Activated CD4-positive, alpha-beta T cell treated with anti-CD3 and anti-CD28 coated beads, Interleukin-2, Interleukin-4, amounts not matched to agents 100 ng/mL and 50 ng/mL, durations not matched to agents 16 hours and 8 hours (primary cell): Measurements from ENCODE around the gene CGGBP1.
A peak's percentile ranks its signal among the peaks of the same experiment; 100 is the strongest.
"Not testable (repeated sequence)": the region's sequence is repeated elsewhere in the genome, so short reads cannot be mapped to it uniquely, and the experiment has no call there.

ENCODE experiments used
- DNase-seq: peaks from one replicate; pipeline ENCODE4 v3.0.0-alpha.2; 2020; ENCODE audit warnings: low spot score

Gene CGGBP1

GRCh38 chr3:88034491-88035275 is 24.1 kb downstream of the CGGBP1 start:
- DNase-seq, result no peak

- no peak for DNase-seq
Observed at GRCh38 chr3:88033808-88034207, 25.0 kb downstream of the CGGBP1 start.

GRCh38 chr3:88033079-88033478 is 25.7 kb downstream of the CGGBP1 start:
- DNase-seq, result no peak

GRCh38 chr3:88032245-88032644 is 26.6 kb downstream of the CGGBP1 start:
- DNase-seq, result no peak

- peak; percentile 47 for DNase-seq
Observed at GRCh38 chr3:88031642-88032077, 27.1 kb downstream of the CGGBP1 start.

GRCh38 chr3:88030210-88030609 is 28.6 kb downstream of the CGGBP1 start:
- DNase-seq, result no peak

GRCh38 chr3:88028876-88029275 is 29.9 kb downstream of the CGGBP1 start:
- no peak for DNase-seq

GRCh38 chr3:88025001-88025552 is 33.7 kb downstream of the CGGBP1 start:
- DNase-seq, result no peak

GRCh38 chr3:88019024-88019423 is 39.8 kb downstream of the CGGBP1 start:
- peak; percentile 46 for DNase-seq

GRCh38 chr3:88015656-88016055 is 43.1 kb downstream of the CGGBP1 start:
- not testable (repeated sequence) for DNase-seq

- no peak for DNase-seq
Observed at GRCh38 chr3:88013592-88013991, 45.2 kb downstream of the CGGBP1 start.

GRCh38 chr3:88010810-88011209 is 48.0 kb downstream of the CGGBP1 start:
- no peak for DNase-seq

GRCh38 chr3:88009066-88009465 is 49.7 kb downstream of the CGGBP1 start:
- no peak for DNase-seq

- peak; percentile 24 for DNase-seq
Observed at GRCh38 chr3:88005066-88005465, 53.7 kb downstream of the CGGBP1 start.

- peak; percentile 39 for DNase-seq
Observed at GRCh38 chr3:88003115-88003755, 55.6 kb downstream of the CGGBP1 start.

GRCh38 chr3:88002448-88002847 is 56.4 kb downstream of the CGGBP1 start:
- no peak for DNase-seq
